ENCODE measurements around the gene TFCP2L1.

Gene TFCP2L1

DNA sequence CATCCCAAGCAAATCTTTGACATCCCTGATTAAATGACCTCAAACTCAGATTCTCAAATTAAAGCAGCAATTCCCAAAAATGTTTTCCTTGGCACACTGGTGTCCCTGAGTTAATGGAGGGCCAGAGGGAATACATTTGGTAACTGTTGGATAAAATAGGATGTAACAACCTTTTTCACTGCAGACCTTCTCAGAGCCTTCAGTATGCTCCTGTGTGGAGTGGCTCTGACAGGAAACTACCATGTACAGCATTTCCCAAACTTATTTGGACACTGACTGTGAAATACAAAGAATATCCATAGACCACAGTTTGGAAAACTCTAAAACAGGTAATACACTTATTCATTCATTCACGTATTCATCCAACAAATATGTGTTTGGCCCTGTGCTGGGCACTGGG is 91.8 kb downstream of the TFCP2L1 start:
- TF ChIP-seq, protein P1, sequence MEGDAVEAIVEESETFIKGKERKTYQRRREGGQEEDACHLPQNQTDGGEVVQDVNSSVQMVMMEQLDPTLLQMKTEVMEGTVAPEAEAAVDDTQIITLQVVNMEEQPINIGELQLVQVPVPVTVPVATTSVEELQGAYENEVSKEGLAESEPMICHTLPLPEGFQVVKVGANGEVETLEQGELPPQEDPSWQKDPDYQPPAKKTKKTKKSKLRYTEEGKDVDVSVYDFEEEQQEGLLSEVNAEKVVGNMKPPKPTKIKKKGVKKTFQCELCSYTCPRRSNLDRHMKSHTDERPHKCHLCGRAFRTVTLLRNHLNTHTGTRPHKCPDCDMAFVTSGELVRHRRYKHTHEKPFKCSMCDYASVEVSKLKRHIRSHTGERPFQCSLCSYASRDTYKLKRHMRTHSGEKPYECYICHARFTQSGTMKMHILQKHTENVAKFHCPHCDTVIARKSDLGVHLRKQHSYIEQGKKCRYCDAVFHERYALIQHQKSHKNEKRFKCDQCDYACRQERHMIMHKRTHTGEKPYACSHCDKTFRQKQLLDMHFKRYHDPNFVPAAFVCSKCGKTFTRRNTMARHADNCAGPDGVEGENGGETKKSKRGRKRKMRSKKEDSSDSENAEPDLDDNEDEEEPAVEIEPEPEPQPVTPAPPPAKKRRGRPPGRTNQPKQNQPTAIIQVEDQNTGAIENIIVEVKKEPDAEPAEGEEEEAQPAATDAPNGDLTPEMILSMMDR (IDR thresholded peaks at IDR 0.05; ENCODE audit: insufficient read depth, low read length, missing control alignments), result no peak
- DNase-seq (ENCODE audit: low read depth, low spot score), result no peak
- H3K4me3 ChIP-seq (ENCODE audit: low read depth, low read length), result no peak overlapping the region
- CTCF ChIA-PET, result no interaction called here
- POLR2A ChIA-PET, result no interaction called here

DNA sequence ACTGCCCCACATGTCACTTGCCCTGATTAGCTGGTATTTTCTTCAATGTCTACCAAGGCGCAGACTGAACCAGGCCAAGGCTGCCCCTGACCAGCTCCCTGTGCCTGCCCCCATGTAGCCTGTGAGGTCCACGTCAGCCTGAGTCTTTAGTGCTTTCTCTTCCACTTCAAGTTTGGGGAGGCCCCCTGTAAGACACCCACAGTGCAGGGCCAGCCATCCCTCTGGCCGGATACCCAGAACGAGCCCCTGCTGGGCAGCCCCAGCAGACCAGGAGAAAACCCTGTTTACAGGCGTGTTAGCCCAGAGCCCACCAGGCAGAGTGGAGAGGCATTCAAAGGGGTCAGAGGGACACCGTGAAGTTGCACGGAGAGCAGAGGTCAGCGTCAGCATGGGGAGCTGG is 92.4 kb downstream of the TFCP2L1 start:
- no peak overlapping the region for H3K4me3 ChIP-seq (ENCODE audit: low read depth, low read length)
- POLR2A ChIA-PET, result no interaction called here
- CTCF ChIA-PET, result no interaction called here
- DNase-seq (ENCODE audit: low read depth, low spot score), result no peak
- TF ChIP-seq, protein P1 (IDR thresholded peaks at IDR 0.05; ENCODE audit: insufficient read depth, low read length, missing control alignments), result no peak

DNA sequence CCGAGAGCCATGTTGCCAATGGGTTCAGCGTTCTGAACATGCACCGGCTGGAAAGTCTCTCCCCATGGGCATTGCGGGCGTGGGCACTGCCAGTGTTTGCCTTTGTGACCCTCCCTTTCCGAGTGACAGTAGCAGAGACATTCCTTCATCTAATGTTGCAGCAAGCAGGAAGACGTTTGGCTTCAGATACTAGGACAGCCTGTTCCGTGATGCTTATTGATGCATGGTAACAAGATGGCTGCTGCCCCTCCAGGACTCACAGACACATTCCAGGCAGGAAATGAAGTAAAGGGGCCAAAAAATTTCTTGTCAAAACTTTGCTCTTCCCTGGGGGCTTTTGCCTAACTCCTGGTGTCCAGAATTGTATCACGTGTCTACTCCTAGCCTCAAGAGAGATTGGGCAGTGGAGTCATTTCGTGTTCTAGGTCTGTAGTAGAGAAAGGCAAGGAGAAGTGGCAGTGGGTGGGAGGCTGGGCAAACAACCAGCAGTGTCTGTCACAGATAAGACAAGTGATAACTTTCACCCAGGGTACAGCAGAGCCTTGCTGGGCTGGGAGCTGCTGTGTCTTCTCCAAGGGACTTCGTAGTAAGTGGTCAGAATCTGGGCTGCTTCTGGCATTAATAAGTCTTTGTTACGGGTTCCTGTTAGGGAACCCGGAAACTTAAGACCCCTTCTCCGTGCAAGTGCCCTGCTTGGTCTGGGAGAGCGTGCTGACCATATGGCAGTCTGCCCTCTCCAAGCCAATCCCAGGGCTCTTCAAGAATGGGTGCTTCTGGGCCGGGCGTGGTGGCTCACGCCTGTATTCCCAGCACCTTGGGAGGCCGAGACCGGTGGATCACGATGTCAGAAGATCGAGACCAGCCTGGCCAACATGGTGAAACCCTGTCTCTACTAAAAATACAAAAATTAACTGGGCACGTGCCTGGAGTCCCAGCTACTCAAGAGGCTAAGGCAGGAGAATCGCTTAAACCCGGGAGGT is 93.5 kb downstream of the TFCP2L1 start:
- ChIA-PET CTCF (interaction anchor here (1.0 kb wide), 1 partner anchor 163 kb away, joined by 3 read pairs; no protein-coding TSS in a partner anchor), POLR2A (no interaction called here)
- TF ChIP-seq, protein P1 (IDR thresholded peaks at IDR 0.05; ENCODE audit: insufficient read depth, low read length, missing control alignments), result no peak
- DNase-seq (ENCODE audit: low read depth, low spot score), result no peak
- H3K4me3 ChIP-seq (ENCODE audit: low read depth, low read length), result no peak overlapping the region

DNA sequence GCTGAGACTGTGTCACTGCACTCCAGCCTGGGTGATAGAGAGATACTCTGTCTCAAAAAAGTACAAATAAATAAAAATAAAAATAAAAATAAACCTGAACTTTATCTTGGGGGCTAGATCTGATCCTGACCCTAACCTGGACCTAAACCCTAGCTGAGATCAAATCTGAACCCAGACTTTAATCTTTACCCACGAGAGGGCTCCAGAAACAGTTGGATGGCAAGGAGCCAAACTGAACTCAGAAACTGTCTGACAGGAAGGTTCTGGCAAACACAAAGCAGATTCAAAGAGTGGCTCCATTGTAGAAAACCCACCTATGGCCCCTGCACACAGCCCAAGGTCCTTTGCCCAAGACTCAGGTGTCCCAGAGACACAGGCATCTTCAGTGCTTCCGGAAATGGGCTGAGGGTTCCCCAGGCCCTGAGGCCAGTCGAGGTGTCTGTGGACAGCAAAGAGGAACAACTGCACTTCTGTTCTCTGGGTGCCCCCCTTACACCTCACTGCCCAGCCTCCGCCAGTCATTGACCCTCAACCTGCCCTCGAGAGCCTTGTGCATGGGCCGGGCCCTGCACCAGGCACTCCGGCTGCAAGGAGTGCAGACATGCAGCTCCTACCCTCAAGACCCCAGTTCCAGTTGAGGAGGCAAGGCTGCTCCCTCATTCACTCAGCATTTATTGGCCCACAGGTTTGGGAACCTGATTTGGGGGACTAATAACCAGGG is 95.2 kb downstream of the TFCP2L1 start:
- POLR2A ChIA-PET, result interaction anchor here (0.6 kb wide), 1 partner anchor 29 kb away, joined by 3 read pairs; no protein-coding TSS in a partner anchor
- CTCF ChIA-PET, result interaction anchor here (1.0 kb wide), 1 partner anchor 165 kb away, joined by 3 read pairs; no protein-coding TSS in a partner anchor
- DNase-seq (ENCODE audit: low read depth, low spot score), result no peak
- TF ChIP-seq, protein P1 (IDR thresholded peaks at IDR 0.05; ENCODE audit: insufficient read depth, low read length, missing control alignments), result no peak
- H3K4me3 ChIP-seq (ENCODE audit: low read depth, low read length), result no peak overlapping the region

DNA sequence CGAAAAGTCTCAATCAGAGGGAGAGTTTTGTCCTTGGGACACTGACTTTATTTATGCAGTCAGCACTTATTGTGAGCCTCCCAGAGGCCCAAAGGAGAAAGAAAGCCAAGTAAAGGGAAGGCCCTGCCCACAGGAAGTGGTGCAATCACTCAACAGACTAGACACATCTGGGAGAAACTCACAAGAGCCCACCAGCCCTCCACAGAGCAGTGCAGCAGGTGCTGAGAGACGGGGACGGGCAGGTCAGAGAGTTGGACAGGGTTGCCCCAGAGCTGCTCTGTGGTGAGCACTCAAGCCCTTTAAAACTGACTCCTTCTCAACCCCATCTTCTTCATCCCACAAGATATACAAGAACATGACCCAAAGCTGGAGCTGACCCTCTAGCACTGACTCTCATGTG is 96.0 kb downstream of the TFCP2L1 start:
- TF ChIP-seq, protein P1 (IDR thresholded peaks at IDR 0.05; ENCODE audit: insufficient read depth, low read length, missing control alignments), result no peak
- no peak overlapping the region for H3K4me3 ChIP-seq (ENCODE audit: low read depth, low read length)
- POLR2A ChIA-PET, result no interaction called here
- CTCF ChIA-PET, result no interaction called here
- DNase-seq (ENCODE audit: low read depth, low spot score), result no peak

DNA sequence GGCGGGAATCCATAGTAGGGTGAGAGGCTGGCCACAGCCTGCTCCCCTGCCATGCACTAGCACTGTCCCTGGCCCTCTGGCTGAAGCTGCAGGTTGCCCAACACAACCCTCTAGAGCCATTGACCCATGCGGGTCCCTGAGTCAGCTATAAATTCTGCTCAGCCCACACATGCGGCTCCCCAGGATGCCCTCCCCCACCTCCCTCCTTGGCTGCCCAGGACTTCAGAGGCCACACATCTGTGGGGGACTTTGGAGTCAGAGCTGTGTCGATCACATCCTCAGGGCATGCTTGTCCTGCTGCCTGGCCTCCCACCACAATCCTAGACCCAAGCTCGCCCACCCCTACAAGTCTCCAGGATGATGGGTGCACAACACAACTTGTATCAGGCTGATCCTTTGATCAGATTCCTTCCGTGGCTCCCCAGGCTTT is 97.0 kb downstream of the TFCP2L1 start:
- no peak for DNase-seq (ENCODE audit: low read depth, low spot score)
- no peak overlapping the region for H3K4me3 ChIP-seq (ENCODE audit: low read depth, low read length)
- ChIA-PET POLR2A (no interaction called here), CTCF (no interaction called here)
- TF ChIP-seq, protein P1 (IDR thresholded peaks at IDR 0.05; ENCODE audit: insufficient read depth, low read length, missing control alignments), result no peak

Measured in AG04449 (cell line).